Hepatocyte (in vitro differentiated cells): Measurements from ENCODE around the gene EGR1. TPM values are rescaled to one million over a fixed set of nuclear protein-coding genes. Genes with fewer than 3 reads are reported as not detected.

Source experiments
- DNase-seq: peaks from one replicate; pipeline ENCODE4 v3.0.0-alpha.2; 2016; ENCODE audit warnings: low spot score
- H2AFZ ChIP-seq: fragments of 200-600 bp; sonication (generic); 2 replicates; pipeline ENCODE4 v1.6.0; 2016; ENCODE audit warnings: antibody characterized with exemption, mild to moderate bottlenecking
- H3K27ac ChIP-seq: fragments of 200-600 bp; sonication (generic); 2 replicates; pipeline ENCODE4 v1.5.1; 2016; ENCODE audit warnings: mild to moderate bottlenecking
- H3K27me3 ChIP-seq: fragments of 200-600 bp; sonication (generic); 2 replicates; pipeline ENCODE4 v1.6.1; 2016
- H3K36me3 ChIP-seq: fragments of 200-600 bp; sonication (generic); replicated peaks from 2 replicates; pipeline ENCODE4 v1.5.1; 2016; ENCODE audit warnings: low read depth; ENCODE audit not compliant: insufficient read depth
- H3K4me1 ChIP-seq: fragments of 200-600 bp; sonication (generic); 2 replicates; pipeline ENCODE4 v1.5.1; 2016; ENCODE audit warnings: mild to moderate bottlenecking, moderate library complexity; ENCODE audit not compliant: insufficient read depth
- H3K4me2 ChIP-seq: fragments of 200-600 bp; sonication (generic); 2 replicates; pipeline ENCODE4 v1.6.0; 2016
- H3K4me3 ChIP-seq: fragments of 200-600 bp; sonication (generic); 2 replicates; pipeline ENCODE4 v1.5.1; 2016; ENCODE audit warnings: mild to moderate bottlenecking
- H3K79me2 ChIP-seq: fragments of 200-600 bp; sonication (generic); 2 replicates; pipeline ENCODE4 v1.6.0; 2017; ENCODE audit warnings: mild to moderate bottlenecking
- H3K9me2 ChIP-seq: fragments of 200-600 bp; sonication (generic); replicated peaks from 2 replicates; pipeline ENCODE4 v1.6.0; 2017; ENCODE audit warnings: mild to moderate bottlenecking; ENCODE audit not compliant: insufficient read depth
- H3K9me3 ChIP-seq: fragments of 200-600 bp; sonication (generic); 2 replicates; pipeline ENCODE4 v1.5.1; 2016; ENCODE audit warnings: low read depth, mild to moderate bottlenecking
- H4K20me1 ChIP-seq: fragments of 200-600 bp; sonication (generic); 2 replicates; pipeline ENCODE4 v1.6.0; 2016; ENCODE audit warnings: mild to moderate bottlenecking; ENCODE audit not compliant: insufficient read depth, poor library complexity, severe bottlenecking
- CTCF ChIP-seq: fragments of 200-600 bp; sonication (generic); IDR thresholded peaks from 2 replicates; pipeline ENCODE4 v1.5.1; 2016; ENCODE audit warnings: antibody characterized with exemption, mild to moderate bottlenecking; ENCODE audit not compliant: poor library complexity
- EZH2 ChIP-seq: fragments of 200-600 bp; sonication (generic); IDR thresholded peaks from 2 replicates; pipeline ENCODE4 v1.6.1; 2016; ENCODE audit warnings: antibody characterized with exemption, mild to moderate bottlenecking, borderline replicate concordance
- EZH2phosphoT487 ChIP-seq: fragments of 200-600 bp; sonication (generic); IDR thresholded peaks from one replicate; pipeline ENCODE4 v1.6.1; 2018; ENCODE audit warnings: antibody characterized with exemption, mild to moderate bottlenecking, low read depth, moderate library complexity; ENCODE audit not compliant: unreplicated experiment, severe bottlenecking
- WGBS: methylation state at CpG from one replicate; pipeline ENCODE4 v1.1.6; 2016; ENCODE audit warnings: low lambda C conversion rate; ENCODE audit errors: missing lambda C conversion rate; 5-methylcytosine and 5-hydroxymethylcytosine counted together
- polyA plus RNA-seq: library from polyadenylated mRNA; unstranded; fragments of >200 nt; fragmentation: Nextera tagmentation; extraction: Ambion mirVana; gene quantifications from 2 replicates; pipeline ENCODE4 v1.2.1, GENCODE V29; 2016
- total RNA-seq: library from RNA; depleted of rRNA; stranded (reverse); fragments of >200 nt; gene quantifications from 2 replicates; pipeline ENCODE4 v1.2.3, GENCODE V29; 2014

Gene EGR1
- total and polyA plus RNA-seq, 2 experiments from 2014 or later = 95.4 to 336 TPM

GRCh38 chr5:138455232-138455930 lies 9.9 kb upstream of the EGR1 start:
- Histone ChIP-seq H4K20me1 (no peaks in the 10 kb centered on the region), H3K4me1 (no peaks in the 10 kb centered on the region), H3K9me3 (no peaks in the 10 kb centered on the region), H3K79me2 (no peaks in the 10 kb centered on the region), H3K4me3 (no peak overlapping the region), H2AFZ (no peak overlapping the region), H3K27ac (no peak overlapping the region), H3K4me2 (no peak overlapping the region), H3K27me3 (no peaks in the 10 kb centered on the region), H3K36me3 (no peaks in the 10 kb centered on the region), H3K9me2 (no peaks in the 10 kb centered on the region)
- DNase-seq = no peak
- TF ChIP-seq CTCF (no peak), EZH2 (no peak), EZH2phosphoT487 (no peak)
- WGBS = 68% methylated on average over 11 of the region's 11 CpGs

GRCh38 chr5:138457531-138458275 lies 7.6 kb upstream of the EGR1 start:
- Histone ChIP-seq H3K36me3 (no peaks in the 10 kb centered on the region), H3K4me2 (no peak overlapping the region), H3K79me2 (no peaks in the 10 kb centered on the region), H3K9me2 (no peaks in the 10 kb centered on the region), H3K27me3 (no peaks in the 10 kb centered on the region), H3K4me1 (no peaks in the 10 kb centered on the region), H3K9me3 (no peaks in the 10 kb centered on the region), H3K4me3 (no peak overlapping the region), H3K27ac (no peak overlapping the region), H2AFZ (no peak overlapping the region), H4K20me1 (no peaks in the 10 kb centered on the region)
- peak; percentile 4 for DNase-seq
- no peak for TF ChIP-seq EZH2phosphoT487
- TF ChIP-seq EZH2 = no peak
- no peak for TF ChIP-seq CTCF
- WGBS = 82% methylated on average over 12 of the region's 12 CpGs

- Histone ChIP-seq H3K27ac (no peak overlapping the region), H3K36me3 (no peaks in the 10 kb centered on the region), H4K20me1 (no peaks in the 10 kb centered on the region), H3K4me3 (no peak overlapping the region), H3K4me1 (peaks cover 4% of the 10 kb centered on the region), H3K9me3 (no peaks in the 10 kb centered on the region), H3K27me3 (no peaks in the 10 kb centered on the region), H3K79me2 (no peaks in the 10 kb centered on the region), H2AFZ (no peak overlapping the region), H3K9me2 (no peaks in the 10 kb centered on the region), H3K4me2 (no peak overlapping the region)
- peak; percentile 23 for DNase-seq
- TF ChIP-seq EZH2 = no peak
- no peak for TF ChIP-seq CTCF
- TF ChIP-seq EZH2phosphoT487 = no peak
- WGBS = 64% methylated on average over 10 of the region's 11 CpGs
Observed at GRCh38 chr5:138458384-138458783, 6.9 kb upstream of the EGR1 start.
